OCI-LY7 (cell line): Measurements from ENCODE around the gene KCNMA1.

Experiments
- CTCF ChIP-seq: fragments of 200-600 bp; sonication (generic); conservative IDR thresholded peaks from 2 replicates; pipeline ENCODE4 v1.5.1; 2014; ENCODE audit warnings: mild to moderate bottlenecking, antibody characterized with exemption, low read length, moderate library complexity, mixed read lengths
- EZH2phosphoT487 ChIP-seq: fragments of 200-600 bp; sonication (generic); IDR thresholded peaks from 2 replicates; pipeline ENCODE4 v1.6.1; 2018; ENCODE audit warnings: low read depth, borderline replicate concordance, mild to moderate bottlenecking, mixed run types, antibody characterized with exemption, low read length, moderate library complexity, mixed read lengths

DNA sequence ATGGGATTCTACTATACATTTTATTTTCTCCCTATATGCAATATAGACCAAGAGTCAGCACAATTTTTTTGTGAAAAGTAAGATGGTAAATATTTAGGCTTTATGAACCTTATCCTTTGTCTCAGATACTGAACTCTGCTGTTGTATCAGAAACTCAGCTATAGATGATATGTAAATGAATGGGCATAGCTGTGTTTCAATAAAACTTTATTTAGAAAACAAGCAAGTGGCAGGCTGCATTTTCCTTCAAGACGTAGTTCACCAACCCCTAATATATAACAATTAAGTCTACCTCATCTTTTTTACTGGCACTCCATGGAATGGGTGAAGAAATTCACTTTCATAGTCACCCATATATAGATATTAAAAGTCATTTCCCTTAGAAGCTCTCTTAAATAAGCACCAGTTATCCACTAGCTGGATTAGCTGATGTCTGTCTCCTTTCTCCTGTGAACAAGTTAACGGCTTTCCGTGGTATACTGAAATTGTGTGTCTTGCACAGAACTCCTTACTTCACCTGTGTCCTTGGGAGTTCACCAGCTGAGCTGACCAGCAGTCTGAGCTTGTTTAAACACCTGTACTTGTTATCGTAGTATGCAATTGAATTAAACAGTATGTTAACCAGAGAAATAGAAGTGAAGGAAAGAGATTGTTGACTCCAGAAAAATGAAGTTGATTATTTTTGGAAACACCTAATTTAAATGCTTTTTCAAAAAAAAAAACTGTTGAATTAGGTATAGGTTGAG, 770.6 kb downstream of the KCNMA1 start:
- no peak for TF ChIP-seq CTCF
- no peak for TF ChIP-seq EZH2phosphoT487
